SW 1271 (cell line): ENCODE data around the gene DCLRE1B.
A peak's percentile ranks its signal among the peaks of the same experiment; 100 is the strongest.
"Not testable (repeated sequence)": the region's sequence is repeated elsewhere in the genome, so short reads cannot be mapped to it uniquely, and the experiment has no call there.

ENCODE experiments used
- DNase-seq, 2 experiments: peaks; one replicate each; lab custom pipeline; 2025; lab: John Stamatoyannopoulos, UW

Gene DCLRE1B

GRCh38 chr1:113948151-113948550 is 43.0 kb downstream of the DCLRE1B start:
- DNase-seq, result not testable (repeated sequence)

GRCh38 chr1:113949007-113949406 is 43.9 kb downstream of the DCLRE1B start:
- peak in 1 of 2 experiments; percentile 31 for DNase-seq

GRCh38 chr1:113950908-113951307 is 45.8 kb downstream of the DCLRE1B start:
- no peak for DNase-seq

GRCh38 chr1:113951719-113952118 is 46.6 kb downstream of the DCLRE1B start:
- DNase-seq, result no peak

- DNase-seq, result no peak
Measured at GRCh38 chr1:113957984-113958383, 52.9 kb downstream of the DCLRE1B start.

GRCh38 chr1:113958691-113959090 is 53.6 kb downstream of the DCLRE1B start:
- DNase-seq, result no peak

GRCh38 chr1:113963281-113963906 is 58.3 kb downstream of the DCLRE1B start:
- DNase-seq, result no peak
